Fibroblast of lung (primary cell): ENCODE measurements around the gene CCNA1. TPM values are rescaled to one million over a fixed set of nuclear protein-coding genes. Genes with fewer than 3 reads are reported as not detected.

Source experiments
- DNase-seq, 2 donors: peaks; one replicate each; pipeline versions ENCODE4 v3.0.0 to v3.0.0-alpha.2; 2010; ENCODE audit warnings: low read depth in 2 of 2
- H2AFZ ChIP-seq: 2 replicates; pipeline ENCODE4 v1.5.1; 2012; ENCODE audit warnings: low read length, control low read depth, inconsistent platforms
- H3K27ac ChIP-seq: 2 replicates; pipeline ENCODE4 v1.5.1; 2011; ENCODE audit warnings: low read length, control low read depth; ENCODE audit not compliant: insufficient read depth
- H3K27me3 ChIP-seq: 2 replicates; pipeline ENCODE4 v1.5.1; 2011; ENCODE audit warnings: mild to moderate bottlenecking, low read length; ENCODE audit not compliant: control insufficient read depth, insufficient read depth
- H3K36me3 ChIP-seq: 2 replicates; pipeline ENCODE4 v1.5.1; 2011; ENCODE audit warnings: low read length; ENCODE audit not compliant: control insufficient read depth, insufficient read depth
- H3K4me1 ChIP-seq: 2 replicates; pipeline ENCODE4 v1.5.1; 2011; ENCODE audit warnings: low read length; ENCODE audit not compliant: control insufficient read depth, insufficient read depth; ENCODE audit errors: extremely low read depth
- H3K4me2 ChIP-seq: 2 replicates; pipeline ENCODE4 v1.5.1; 2011; ENCODE audit warnings: low read length, control low read depth; ENCODE audit not compliant: insufficient read depth; ENCODE audit errors: extremely low read depth
- H3K4me3 ChIP-seq, 4 experiments: fragments of 200-600 bp in 1 of 4; sonication (generic) in 1 of 4; replicated peaks in 1 of 4; 2 replicates each; pipeline ENCODE4 v1.5.1; 2011 to 2016; ENCODE audit warnings: low read length in 4 of 4, low read depth in 3 of 4, mild to moderate bottlenecking in 3 of 4, control low read depth in 2 of 4, inconsistent platforms in 1 of 4, mixed read lengths in 1 of 4; ENCODE audit not compliant: insufficient read depth in 1 of 4; ENCODE audit errors: control extremely low read depth in 1 of 4
- H3K79me2 ChIP-seq: 2 replicates; pipeline ENCODE4 v1.5.1; 2012; ENCODE audit warnings: mild to moderate bottlenecking, low read length, inconsistent platforms; ENCODE audit not compliant: control insufficient read depth, insufficient read depth
- H3K9ac ChIP-seq: 2 replicates; pipeline ENCODE4 v1.5.1; 2011; ENCODE audit warnings: mild to moderate bottlenecking, low read length, control low read depth; ENCODE audit not compliant: insufficient read depth
- H3K9me3 ChIP-seq: 2 replicates; pipeline ENCODE4 v1.5.1; 2012; ENCODE audit warnings: low read depth, low read length; ENCODE audit not compliant: control insufficient read depth, insufficient read depth
- H4K20me1 ChIP-seq: 2 replicates; pipeline ENCODE4 v1.5.1; 2011; ENCODE audit warnings: low read length; ENCODE audit not compliant: control insufficient read depth, insufficient read depth; ENCODE audit errors: extremely low read depth
- CTCF ChIP-seq, 2 donors: IDR thresholded peaks in 1 of 2; conservative IDR thresholded peaks in 1 of 2; 1 replicate in 1 of 2; 2 replicates in 1 of 2; pipeline ENCODE4 v1.5.1; 2011 to 2012; ENCODE audit warnings: low read length in 2 of 2, control low read depth in 1 of 2, inconsistent platforms in 1 of 2, low read depth in 1 of 2, mild to moderate bottlenecking in 1 of 2
- EZH2 ChIP-seq: IDR thresholded peaks from 2 replicates; pipeline ENCODE4 v1.5.1; 2012; ENCODE audit warnings: low read length, control low read depth, mild to moderate bottlenecking; ENCODE audit errors: missing control alignments
- polyA plus RNA-seq, 2 donors: library from polyadenylated mRNA; depleted of rRNA in 1 of 2; stranded (reverse) in 1 of 2; unstranded in 1 of 2; fragments of >200 nt; gene quantifications; 2 replicates each; pipeline ENCODE4 v1.2.1, GENCODE V29; 2011 to 2012; ENCODE audit warnings: missing spikeins in 1 of 2
- total RNA-seq: library from RNA; depleted of rRNA; stranded (reverse); fragments of >200 nt; gene quantifications from 2 replicates; pipeline ENCODE4 v1.2.1, GENCODE V29; 2014

Gene CCNA1
- total and polyA plus RNA-seq, 2 donors (not counting 1 experiment from before 2014, with no cell fraction given) = 0.48 to 3.5 TPM

GRCh38 chr13:36454121-36454520 lies 21.8 kb downstream of the CCNA1 start:
- no peak for DNase-seq
- Histone ChIP-seq H3K9me3 (no peaks in the 10 kb centered on the region), H3K36me3 (no peaks in the 10 kb centered on the region), H3K27me3 (no peaks in the 10 kb centered on the region), H4K20me1 (no peaks in the 10 kb centered on the region), H3K79me2 (no peaks in the 10 kb centered on the region), H3K4me3 (no peak overlapping the region), H3K27ac (no peak overlapping the region), H3K4me1 (no peaks in the 10 kb centered on the region), H3K4me2 (no peak overlapping the region), H2AFZ (no peak overlapping the region), H3K9ac (no peak overlapping the region)
- TF ChIP-seq CTCF (conservative IDR thresholded peaks at IDR 0.05 in 1 of 2, IDR thresholded peaks at IDR 0.05 in 1 of 2; ENCODE audit: low read depth in 1 of 2, low read length in 2 of 2) (no peak), EZH2 (no peak)

- Histone ChIP-seq H4K20me1 (no peaks in the 10 kb centered on the region), H3K27me3 (no peaks in the 10 kb centered on the region), H3K27ac (no peak overlapping the region), H3K4me3 (no peak overlapping the region), H3K79me2 (no peaks in the 10 kb centered on the region), H3K9me3 (no peaks in the 10 kb centered on the region), H3K36me3 (no peaks in the 10 kb centered on the region), H3K4me2 (no peak overlapping the region), H2AFZ (no peak overlapping the region), H3K9ac (no peak overlapping the region), H3K4me1 (no peaks in the 10 kb centered on the region)
- TF ChIP-seq CTCF (conservative IDR thresholded peaks at IDR 0.05 in 1 of 2, IDR thresholded peaks at IDR 0.05 in 1 of 2; ENCODE audit: low read depth in 1 of 2, low read length in 2 of 2) = no peak
- no peak for TF ChIP-seq EZH2
- DNase-seq = no peak
Measured at GRCh38 chr13:36454987-36455386, 22.7 kb downstream of the CCNA1 start.

DNA sequence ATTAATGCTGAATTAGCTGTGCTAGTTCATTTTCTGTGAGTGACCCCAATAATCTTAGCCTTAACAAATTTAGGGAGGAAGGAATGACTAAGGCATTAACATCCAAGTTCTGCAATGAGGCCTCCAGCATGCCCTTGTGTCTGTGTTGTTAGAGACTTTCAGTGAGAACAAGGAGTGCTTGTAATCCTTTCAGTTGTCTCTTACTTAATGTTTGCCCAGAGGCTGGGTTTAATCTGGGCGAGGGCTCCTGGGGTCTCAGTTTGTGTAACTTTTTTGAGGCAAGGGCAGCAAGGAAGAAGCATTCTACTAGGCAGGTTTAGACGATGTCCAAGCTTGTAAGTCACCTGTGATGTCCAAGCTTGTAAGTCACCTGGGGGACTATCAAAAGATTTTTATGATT lies 24.3 kb downstream of the CCNA1 start:
- no peaks in the 10 kb centered on the region for H3K79me2 ChIP-seq
- H3K9me3 ChIP-seq = no peaks in the 10 kb centered on the region
- TF ChIP-seq CTCF (conservative IDR thresholded peaks at IDR 0.05 in 1 of 2, IDR thresholded peaks at IDR 0.05 in 1 of 2; ENCODE audit: low read depth in 1 of 2, low read length in 2 of 2) (no peak), EZH2 (no peak)
- H3K36me3 ChIP-seq = no peaks in the 10 kb centered on the region
- H2AFZ ChIP-seq = no peak overlapping the region
- H3K4me3 ChIP-seq = no peak overlapping the region
- no peak overlapping the region for H3K9ac ChIP-seq
- no peaks in the 10 kb centered on the region for H4K20me1 ChIP-seq
- H3K4me2 ChIP-seq = no peak overlapping the region
- no peaks in the 10 kb centered on the region for H3K4me1 ChIP-seq
- no peaks in the 10 kb centered on the region for H3K27me3 ChIP-seq
- no peak overlapping the region for H3K27ac ChIP-seq
- DNase-seq = no peak
